Right cardiac atrium (tissue), 5 donors: ENCODE data around the gene MSX1. TPM values are rescaled to one million over a fixed set of nuclear protein-coding genes. Genes with fewer than 3 reads are reported as not detected.

Experiments used
- ATAC-seq, 2 donors: fragments of 200-7000 bp; cut with Tn5 transposase; one replicate each; pipeline versions ENCODE4 v1.8.0 to v1.9.1; 2020; ENCODE audit warnings: moderate library complexity in 2 of 2, mild to moderate bottlenecking in 1 of 2
- DNase-seq, 3 donors: peaks; one replicate each; pipeline ENCODE4 v3.0.0-alpha.2; 2020
- H3K27ac ChIP-seq: one replicate; pipeline ENCODE4 v1.5.1; 2013; ENCODE audit warnings: mild to moderate bottlenecking, low read length, control low read depth, moderate library complexity
- H3K27me3 ChIP-seq: one replicate; pipeline ENCODE4 v1.6.1; 2013; ENCODE audit not compliant: control insufficient read depth, insufficient read depth
- H3K4me1 ChIP-seq: one replicate; pipeline ENCODE4 v1.6.1; 2013; ENCODE audit warnings: low read length; ENCODE audit not compliant: control insufficient read depth, insufficient read depth
- H3K4me3 ChIP-seq: one replicate; pipeline ENCODE4 v1.5.1; 2013; ENCODE audit warnings: low read length, control low read depth
- H3K9me3 ChIP-seq: one replicate; pipeline ENCODE4 v1.6.1; 2013; ENCODE audit warnings: low read length; ENCODE audit not compliant: control insufficient read depth
- WGBS: extraction: QIAGEN DNeasy Blood & Tissue Kit; methylation state at CpG from one replicate; pipeline ENCODE4 v1.1.7; 2013; 5-methylcytosine and 5-hydroxymethylcytosine counted together
- intact Hi-C, 4 donors: fragments of 100-400 bp; cut with DNase I; formaldehyde crosslinking; loops; one replicate each; pipeline versions ENCODE4 v1.11.0 to v1.14.0; 2022 to 2023
- polyA plus RNA-seq: library from polyadenylated mRNA; stranded (reverse); fragments of 200-250 nt; gene quantifications from one replicate; pipeline ENCODE4 v1.2.3, GENCODE V29; 2013
- total RNA-seq, 4 donors: library from RNA; stranded (reverse); fragmentation: NEBNext Ultra II Directional; extraction: Animal tissue kit (Norgen Biotek cat#: 25700); gene quantifications; one replicate each; pipeline ENCODE4 v1.2.1, GENCODE V29; 2021
- donor health status: healthy with polysubstance abuse.
- donor health status: DM: no; HTN: yes; CAD: no.
- donor health status: DM: no; HTN: no; CAD: no.
- donor health status: DM: no; HTN: yes; CAD: no; lungs with severe emphysema.
- donor health status: DM: yes; HTN: yes; CAD: no.

The MSX1 gene
- total and polyA plus RNA-seq, 5 donors: 1.8 to 3.6 (median 2.3) TPM

DNA sequence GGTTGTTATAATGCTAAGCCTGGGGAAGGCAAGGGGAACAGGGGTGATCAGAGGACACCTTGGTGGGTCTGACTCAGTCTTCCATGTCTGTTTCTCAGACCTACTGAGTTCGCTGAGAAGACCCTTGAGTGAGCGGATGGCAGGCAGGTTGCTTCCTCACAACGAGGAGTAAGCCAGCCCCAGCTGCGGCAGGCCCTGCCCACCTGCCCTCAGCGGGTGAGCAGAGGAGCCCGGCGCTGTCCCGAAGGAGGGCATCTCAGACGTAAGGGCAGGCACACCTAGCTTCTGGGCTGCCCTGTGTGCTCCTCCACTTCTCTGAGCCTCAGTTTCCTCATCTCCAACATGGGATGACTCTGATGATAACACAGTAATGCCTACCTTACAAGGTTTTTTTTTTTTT, 30.3 kb downstream of the MSX1 start:
- no peak overlapping the region for H3K27ac ChIP-seq
- 79% methylated on average over 9 of the region's 9 CpGs for WGBS
- H3K9me3 ChIP-seq: no peaks in the 10 kb centered on the region
- H3K4me1 ChIP-seq: no peaks in the 10 kb centered on the region
- H3K27me3 ChIP-seq: peaks cover 6% of the 10 kb centered on the region
- ATAC-seq (no peak), DNase-seq (no peak)
- H3K4me3 ChIP-seq: no peak overlapping the region
- intact Hi-C loops: loop anchor here in 1 of 4 donors (10.0 kb wide), 1 partner anchor 405 kb away; no protein-coding TSS in a partner anchor

DNA sequence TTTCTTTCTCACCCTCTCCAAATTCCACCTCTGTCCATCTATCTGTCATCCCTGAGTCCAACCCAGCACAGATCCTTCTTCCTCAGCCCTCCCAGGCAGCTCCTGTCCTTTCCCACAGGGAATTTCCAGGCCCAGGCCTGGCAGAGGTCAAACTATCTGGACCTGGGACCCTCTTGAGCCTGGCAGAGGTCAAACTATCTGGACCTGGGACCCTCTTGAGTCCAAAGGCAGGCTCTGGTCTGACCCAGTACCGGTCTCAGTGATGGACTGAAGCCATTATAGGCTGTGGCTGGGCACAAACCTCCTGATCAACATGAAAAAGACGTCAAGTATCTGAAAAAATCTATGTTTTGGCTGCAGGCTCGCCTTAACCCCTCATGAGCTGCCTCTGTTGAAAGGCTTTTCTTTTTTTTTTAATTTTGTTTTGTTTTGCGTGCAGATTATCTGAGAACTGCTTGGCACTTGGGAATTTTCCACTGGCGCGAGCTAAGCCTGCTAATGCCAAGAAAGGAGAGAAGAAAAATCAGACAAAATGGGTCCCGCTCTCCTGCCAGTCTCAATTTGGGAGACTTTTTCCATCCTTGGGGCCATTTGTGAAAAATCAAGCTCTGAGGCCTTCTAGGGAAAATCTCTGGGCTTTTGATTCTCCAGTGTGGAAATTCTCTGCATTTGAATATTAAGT, 31.2 kb downstream of the MSX1 start:
- H3K27me3 ChIP-seq: peaks cover 6% of the 10 kb centered on the region
- 51% methylated on average over 7 of the region's 7 CpGs for WGBS
- intact Hi-C loops: no loop called here
- DNase-seq (no peak), ATAC-seq (no peak)
- H3K4me1 ChIP-seq: no peaks in the 10 kb centered on the region
- no peaks in the 10 kb centered on the region for H3K9me3 ChIP-seq
- no peak overlapping the region for H3K27ac ChIP-seq
- H3K4me3 ChIP-seq: no peak overlapping the region

GRCh38 chr4:4893721-4894120, 34.3 kb downstream of the MSX1 start:
- WGBS: 83% methylated on average over 4 of the region's 4 CpGs
- intact Hi-C loops: no loop called here
- Histone ChIP-seq H3K27ac (no peak overlapping the region), H3K4me3 (no peak overlapping the region), H3K27me3 (peaks cover 2% of the 10 kb centered on the region), H3K9me3 (no peaks in the 10 kb centered on the region), H3K4me1 (no peaks in the 10 kb centered on the region)
- DNase-seq (no peak), ATAC-seq (no peak)

DNA sequence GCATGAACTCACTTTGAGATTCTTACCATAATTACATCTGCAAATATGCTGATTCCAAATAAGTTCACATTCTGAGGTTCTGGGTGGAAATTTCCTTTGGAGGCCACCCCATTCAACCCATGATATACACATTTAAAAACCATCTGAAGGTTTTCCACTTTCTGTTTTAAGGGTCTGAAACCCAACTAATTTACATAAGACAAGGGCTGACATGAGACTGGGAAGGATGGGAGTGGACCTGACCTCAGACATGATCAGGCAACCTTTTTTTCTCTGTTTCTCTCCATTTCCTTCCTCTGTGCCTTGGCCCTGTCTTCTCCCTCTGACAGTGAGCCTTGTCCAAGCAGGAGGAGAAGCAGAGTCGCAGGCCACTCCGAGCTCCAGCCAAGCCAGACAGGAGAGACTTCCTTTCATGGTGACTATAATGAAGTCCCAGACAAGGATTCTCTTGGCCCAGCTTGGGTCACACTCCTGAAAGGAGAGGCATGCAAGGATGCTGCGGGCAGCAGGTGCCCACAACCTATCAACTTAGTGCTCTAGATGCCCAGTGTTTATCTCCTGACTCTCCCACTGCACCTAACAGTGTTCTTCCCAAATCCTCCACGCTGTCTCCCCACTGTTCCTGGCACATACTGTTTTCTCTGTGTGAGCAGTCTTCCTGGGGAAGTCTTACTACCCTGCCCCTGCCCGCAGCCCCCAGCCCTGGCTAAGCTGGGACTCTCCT, 39.9 kb downstream of the MSX1 start:
- intact Hi-C loops: no loop called here
- 84% methylated on average over 5 of the region's 5 CpGs for WGBS
- no peak for ATAC-seq
- Histone ChIP-seq H3K4me3 (no peak overlapping the region), H3K9me3 (no peaks in the 10 kb centered on the region), H3K27ac (no peak overlapping the region), H3K27me3 (peaks cover 3% of the 10 kb centered on the region), H3K4me1 (no peaks in the 10 kb centered on the region)
- DNase-seq: no peak

DNA sequence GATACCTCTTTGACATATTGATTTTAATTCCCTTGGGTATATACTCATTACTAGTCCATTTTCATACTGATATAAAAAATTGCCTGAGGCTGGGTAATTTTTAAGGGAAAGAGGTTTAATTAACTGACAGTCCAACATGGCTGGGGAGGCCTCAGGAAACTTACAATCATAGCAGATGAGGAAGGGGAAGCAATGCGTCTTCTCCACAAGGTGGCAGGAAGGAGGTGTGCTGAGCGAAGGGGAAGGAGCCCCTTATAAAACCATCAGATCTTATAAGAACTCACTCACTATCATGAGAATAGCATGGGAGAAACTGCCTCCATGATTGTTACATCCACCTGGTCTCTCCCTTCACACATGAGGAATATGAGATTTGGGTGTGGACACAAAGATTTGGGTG, 42.4 kb downstream of the MSX1 start:
- DNase-seq: no peak
- ATAC-seq: no peak
- Histone ChIP-seq H3K27ac (no peak overlapping the region), H3K27me3 (peaks cover 4% of the 10 kb centered on the region), H3K9me3 (no peaks in the 10 kb centered on the region), H3K4me3 (no peak overlapping the region), H3K4me1 (no peaks in the 10 kb centered on the region)
- intact Hi-C loops: no loop called here
- WGBS: 47% methylated on average over 2 of the region's 2 CpGs

GRCh38 chr4:4912155-4912554, 52.7 kb downstream of the MSX1 start:
- intact Hi-C loops: no loop called here
- WGBS: 51% methylated on average over 2 of the region's 2 CpGs

GRCh38 chr4:4913147-4913561, 53.7 kb downstream of the MSX1 start:
- Histone ChIP-seq H3K4me1 (no peaks in the 10 kb centered on the region), H3K9me3 (no peaks in the 10 kb centered on the region), H3K4me3 (no peak overlapping the region), H3K27ac (peak overlapping the region; percentile 3), H3K27me3 (no peaks in the 10 kb centered on the region)
- ATAC-seq (peak in 1 of 2 donors; percentile 61), DNase-seq (peak; percentile 18 to 61 (median 60))
- WGBS: 71% methylated on average over 2 of the region's 2 CpGs
- intact Hi-C loops: no loop called here

More at GRCh38 chr4:4912155-4912554, 52.7 kb downstream of the MSX1 start:
- ATAC-seq (no peak), DNase-seq (no peak)
- Histone ChIP-seq H3K9me3 (no peaks in the 10 kb centered on the region), H3K4me1 (no peaks in the 10 kb centered on the region), H3K4me3 (no peak overlapping the region), H3K27me3 (no peaks in the 10 kb centered on the region), H3K27ac (no peak overlapping the region)

Other genes with a start within 250 kb of the MSX1 start
- gene CYTL1, start 159.8 kb downstream of the MSX1 start, total RNA-seq: under 1 TPM in 3 of 4 donors, not detected in 1; 0.45 to 0.62 (median 0.46) TPM
- 0.50 TPM for gene CYTL1, start 159.8 kb downstream of the MSX1 start, polyA plus RNA-seq
- under 1 TPM; 0.25 to 0.56 (median 0.36) TPM for gene STK32B, start 191.8 kb downstream of the MSX1 start, total RNA-seq
- gene STK32B, start 191.8 kb downstream of the MSX1 start, polyA plus RNA-seq: 0.02 TPM